Liver (tissue), 9 donors: Measurements from ENCODE around the gene ZFYVE9. TPM values are rescaled to one million over a fixed set of nuclear protein-coding genes. Genes with fewer than 3 reads are reported as not detected.
"Not testable (repeated sequence)": the region's sequence is repeated elsewhere in the genome, so short reads cannot be mapped to it uniquely, and the experiment has no call there.

Source experiments
- DNase-seq: peaks from one replicate; pipeline ENCODE4 v3.0.0-alpha.2; 2017; ENCODE audit warnings: low spot score
- H3K27ac ChIP-seq, 2 donors: one replicate each; pipeline ENCODE4 v1.7.0; 2013; ENCODE audit warnings: inconsistent platforms in 2 of 2, low read length in 2 of 2, control low read depth in 1 of 2, low read depth in 1 of 2, mild to moderate bottlenecking in 1 of 2
- H3K27me3 ChIP-seq, 4 donors: one replicate each; pipeline versions ENCODE4 v1.6.1 to v1.7.0; 2013; ENCODE audit warnings: low read length in 3 of 4, inconsistent platforms in 1 of 4, mild to moderate bottlenecking in 1 of 4, moderate library complexity in 1 of 4; ENCODE audit not compliant: control insufficient read depth in 4 of 4, insufficient read depth in 4 of 4
- H3K36me3 ChIP-seq, 4 donors: one replicate each; pipeline versions ENCODE4 v1.6.1 to v1.7.0; 2013; ENCODE audit warnings: low read length in 3 of 4, mild to moderate bottlenecking in 3 of 4, low read depth in 1 of 4, moderate library complexity in 1 of 4; ENCODE audit not compliant: control insufficient read depth in 4 of 4, insufficient read depth in 3 of 4
- H3K4me1 ChIP-seq, 4 donors: one replicate each; pipeline versions ENCODE4 v1.6.1 to v1.7.0; 2013; ENCODE audit warnings: low read length in 3 of 4, mild to moderate bottlenecking in 3 of 4, moderate library complexity in 1 of 4; ENCODE audit not compliant: control insufficient read depth in 4 of 4, insufficient read depth in 4 of 4
- H3K4me3 ChIP-seq, 3 donors: one replicate each; pipeline versions ENCODE4 v1.6.1 to v1.7.0; 2013; ENCODE audit warnings: low read length in 3 of 3, control low read depth in 1 of 3, low read depth in 1 of 3, mild to moderate bottlenecking in 1 of 3
- H3K9ac ChIP-seq, 2 donors: one replicate each; pipeline ENCODE4 v1.7.0; 2013; ENCODE audit warnings: low read length in 2 of 2, mild to moderate bottlenecking in 2 of 2, moderate library complexity in 2 of 2, control low read depth in 1 of 2, low read depth in 1 of 2
- H3K9me3 ChIP-seq, 4 donors: one replicate each; pipeline versions ENCODE4 v1.6.1 to v1.7.0; 2013; ENCODE audit warnings: low read length in 3 of 4; ENCODE audit not compliant: control insufficient read depth in 4 of 4
- EGR1 ChIP-seq, 2 donors: IDR thresholded peaks; 2 replicates each; pipeline ENCODE4 v1.6.1; 2016 to 2018; ENCODE audit warnings: antibody characterized with exemption in 2 of 2, low read depth in 2 of 2
- FOXA1 ChIP-seq: IDR thresholded peaks from 2 replicates; pipeline ENCODE4 v1.6.1; 2016; ENCODE audit warnings: antibody characterized with exemption
- FOXA2 ChIP-seq: IDR thresholded peaks from 2 replicates; pipeline ENCODE4 v1.6.1; 2016; ENCODE audit warnings: antibody characterized with exemption
- GABPA ChIP-seq, 2 donors: IDR thresholded peaks in 1 of 2; conservative IDR thresholded peaks in 1 of 2; 2 replicates each; pipeline ENCODE4 v1.6.1; 2016; ENCODE audit warnings: antibody characterized with exemption in 2 of 2, mild to moderate bottlenecking in 1 of 2, moderate library complexity in 1 of 2
- HNF4G ChIP-seq: IDR thresholded peaks from 2 replicates; pipeline ENCODE4 v1.6.1; 2016; ENCODE audit warnings: antibody characterized with exemption
- NR2F2 ChIP-seq: IDR thresholded peaks from 2 replicates; pipeline ENCODE4 v1.6.1; 2016; ENCODE audit warnings: antibody characterized with exemption
- RAD21 ChIP-seq, 2 donors: IDR thresholded peaks; 2 replicates each; pipeline ENCODE4 v1.6.1; 2016; ENCODE audit warnings: antibody characterized with exemption in 2 of 2, mild to moderate bottlenecking in 2 of 2
- WGBS: extraction: QIAGEN DNeasy Blood & Tissue Kit; methylation state at CpG from one replicate; pipeline ENCODE4 v1.1.7; 2013; 5-methylcytosine and 5-hydroxymethylcytosine counted together
- polyA plus RNA-seq, 2 donors: library from polyadenylated mRNA; stranded (reverse) in 1 of 2; unstranded in 1 of 2; fragments of 200-250 nt in 1 of 2; fragments of >200 nt in 1 of 2; fragmentation: Nextera tagmentation in 1 of 2; extraction: Ambion mirVana in 1 of 2; gene quantifications; one replicate each; pipeline versions ENCODE4 v1.2.1 to v1.2.3, GENCODE V29; 2013 to 2015
- total RNA-seq, 2 donors: library from RNA; depleted of rRNA; stranded (reverse); fragments of >200 nt; gene quantifications; one replicate each; pipeline ENCODE4 v1.2.3, GENCODE V29; 2014
- TF ChIP-seq, protein P1 (sequence below): IDR thresholded peaks from 2 replicates; pipeline ENCODE4 v1.6.1; 2016; ENCODE audit warnings: antibody characterized with exemption, mild to moderate bottlenecking
- TF ChIP-seq, protein P2 (sequence below): IDR thresholded peaks from 2 replicates; pipeline ENCODE4 v1.6.1; 2016; ENCODE audit warnings: antibody characterized with exemption
- TF ChIP-seq, protein P3 (sequence below): IDR thresholded peaks from 2 replicates; pipeline ENCODE4 v1.6.1; 2016; ENCODE audit warnings: antibody characterized with exemption
- donor health status: healthy.
- donor health status: healthy.
- donor health status: healthy.
- donor health status: healthy.
- donor health status: healthy.

The ZFYVE9 gene
- total and polyA plus RNA-seq, 4 donors: 3.8 to 20.9 (median 7.7) TPM

DNA sequence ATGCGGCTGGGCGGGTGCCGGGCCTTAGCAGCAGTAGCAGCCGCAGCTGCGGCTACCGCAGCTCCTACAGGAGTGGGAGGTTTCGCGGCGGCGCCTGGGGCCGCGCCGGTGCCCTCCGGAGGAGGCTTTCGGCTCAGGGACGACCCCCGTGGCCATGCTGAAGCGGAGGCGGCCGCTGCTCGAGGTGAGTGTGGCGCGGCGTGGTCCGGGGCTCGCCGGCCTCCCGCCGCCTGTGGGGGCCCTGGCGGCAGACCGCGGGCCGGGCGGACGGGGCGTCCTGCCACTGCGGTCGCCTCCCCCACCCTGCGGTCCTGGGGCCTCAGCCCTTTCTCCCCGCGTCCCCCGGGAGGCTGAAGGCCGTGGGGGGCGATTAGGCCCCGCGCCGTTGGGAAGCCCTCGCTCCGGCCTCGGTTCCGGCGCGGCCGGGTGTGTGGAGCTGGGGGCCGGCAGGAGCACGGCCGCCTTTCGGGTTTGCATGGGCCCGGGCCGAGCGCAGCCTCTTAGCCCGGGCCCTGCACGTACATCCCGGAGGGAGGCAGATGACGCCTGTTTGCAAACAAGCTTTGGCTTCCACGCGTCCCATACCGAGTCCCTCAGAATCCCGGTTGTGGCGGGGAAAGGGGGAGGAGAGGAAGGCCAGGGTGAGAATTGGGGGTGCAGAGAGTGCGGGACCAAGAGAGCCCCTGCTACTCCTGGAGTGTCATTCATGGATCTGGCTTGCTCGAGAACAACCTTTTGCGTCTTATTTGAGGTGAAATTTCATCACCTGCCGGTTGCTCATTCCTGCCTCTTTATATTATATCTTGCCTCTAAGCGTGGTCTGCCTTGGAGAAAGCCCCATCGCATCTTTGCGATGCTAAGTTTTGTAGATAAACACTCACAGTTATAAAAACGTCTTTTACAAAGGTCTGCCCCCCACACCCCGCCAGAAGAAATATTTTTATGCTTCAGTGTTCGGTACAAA is 613 bp downstream of the ZFYVE9 start (continued):
- no peak for TF ChIP-seq EGR1 (IDR thresholded peaks at IDR 0.05; ENCODE audit: low read depth in 2 of 2)
- TF ChIP-seq, protein P1, sequence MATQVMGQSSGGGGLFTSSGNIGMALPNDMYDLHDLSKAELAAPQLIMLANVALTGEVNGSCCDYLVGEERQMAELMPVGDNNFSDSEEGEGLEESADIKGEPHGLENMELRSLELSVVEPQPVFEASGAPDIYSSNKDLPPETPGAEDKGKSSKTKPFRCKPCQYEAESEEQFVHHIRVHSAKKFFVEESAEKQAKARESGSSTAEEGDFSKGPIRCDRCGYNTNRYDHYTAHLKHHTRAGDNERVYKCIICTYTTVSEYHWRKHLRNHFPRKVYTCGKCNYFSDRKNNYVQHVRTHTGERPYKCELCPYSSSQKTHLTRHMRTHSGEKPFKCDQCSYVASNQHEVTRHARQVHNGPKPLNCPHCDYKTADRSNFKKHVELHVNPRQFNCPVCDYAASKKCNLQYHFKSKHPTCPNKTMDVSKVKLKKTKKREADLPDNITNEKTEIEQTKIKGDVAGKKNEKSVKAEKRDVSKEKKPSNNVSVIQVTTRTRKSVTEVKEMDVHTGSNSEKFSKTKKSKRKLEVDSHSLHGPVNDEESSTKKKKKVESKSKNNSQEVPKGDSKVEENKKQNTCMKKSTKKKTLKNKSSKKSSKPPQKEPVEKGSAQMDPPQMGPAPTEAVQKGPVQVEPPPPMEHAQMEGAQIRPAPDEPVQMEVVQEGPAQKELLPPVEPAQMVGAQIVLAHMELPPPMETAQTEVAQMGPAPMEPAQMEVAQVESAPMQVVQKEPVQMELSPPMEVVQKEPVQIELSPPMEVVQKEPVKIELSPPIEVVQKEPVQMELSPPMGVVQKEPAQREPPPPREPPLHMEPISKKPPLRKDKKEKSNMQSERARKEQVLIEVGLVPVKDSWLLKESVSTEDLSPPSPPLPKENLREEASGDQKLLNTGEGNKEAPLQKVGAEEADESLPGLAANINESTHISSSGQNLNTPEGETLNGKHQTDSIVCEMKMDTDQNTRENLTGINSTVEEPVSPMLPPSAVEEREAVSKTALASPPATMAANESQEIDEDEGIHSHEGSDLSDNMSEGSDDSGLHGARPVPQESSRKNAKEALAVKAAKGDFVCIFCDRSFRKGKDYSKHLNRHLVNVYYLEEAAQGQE: no peak

DNA sequence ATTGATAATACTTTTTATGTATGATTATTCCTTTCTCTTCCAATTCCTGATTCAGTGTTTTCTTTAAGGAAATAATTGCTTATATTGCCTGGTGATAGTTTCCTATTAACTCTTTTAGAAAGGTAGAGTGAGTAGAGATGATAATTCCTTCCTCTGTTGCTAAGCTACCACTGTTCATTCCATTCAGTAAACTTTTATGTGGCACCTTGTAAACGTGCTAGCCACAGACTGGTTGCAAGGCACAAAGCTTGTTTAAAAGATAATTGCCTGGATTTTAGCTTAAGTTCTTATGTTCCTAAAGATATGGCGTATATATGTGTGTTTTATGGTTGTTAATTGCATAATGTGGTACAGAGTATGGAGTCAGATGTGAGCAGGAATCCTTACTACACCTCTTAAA is 3.2 kb downstream of the ZFYVE9 start:
- WGBS: 78% methylated on average over 2 of the region's 2 CpGs
- DNase-seq: no peak
- Histone ChIP-seq H3K9ac (no peak overlapping the region), H3K4me1 (peaks cover 3 to 11% (median 8%) of the 10 kb centered on the region in 4 donors), H3K27ac (no peak overlapping the region), H3K36me3 (no peaks in the 10 kb centered on the region), H3K9me3 (no peaks in the 10 kb centered on the region), H3K4me3 (no peak overlapping the region), H3K27me3 (no peaks in the 10 kb centered on the region)
- TF ChIP-seq, protein P2, sequence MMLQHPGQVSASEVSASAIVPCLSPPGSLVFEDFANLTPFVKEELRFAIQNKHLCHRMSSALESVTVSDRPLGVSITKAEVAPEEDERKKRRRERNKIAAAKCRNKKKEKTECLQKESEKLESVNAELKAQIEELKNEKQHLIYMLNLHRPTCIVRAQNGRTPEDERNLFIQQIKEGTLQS: no peak
- TF ChIP-seq, protein P3, sequence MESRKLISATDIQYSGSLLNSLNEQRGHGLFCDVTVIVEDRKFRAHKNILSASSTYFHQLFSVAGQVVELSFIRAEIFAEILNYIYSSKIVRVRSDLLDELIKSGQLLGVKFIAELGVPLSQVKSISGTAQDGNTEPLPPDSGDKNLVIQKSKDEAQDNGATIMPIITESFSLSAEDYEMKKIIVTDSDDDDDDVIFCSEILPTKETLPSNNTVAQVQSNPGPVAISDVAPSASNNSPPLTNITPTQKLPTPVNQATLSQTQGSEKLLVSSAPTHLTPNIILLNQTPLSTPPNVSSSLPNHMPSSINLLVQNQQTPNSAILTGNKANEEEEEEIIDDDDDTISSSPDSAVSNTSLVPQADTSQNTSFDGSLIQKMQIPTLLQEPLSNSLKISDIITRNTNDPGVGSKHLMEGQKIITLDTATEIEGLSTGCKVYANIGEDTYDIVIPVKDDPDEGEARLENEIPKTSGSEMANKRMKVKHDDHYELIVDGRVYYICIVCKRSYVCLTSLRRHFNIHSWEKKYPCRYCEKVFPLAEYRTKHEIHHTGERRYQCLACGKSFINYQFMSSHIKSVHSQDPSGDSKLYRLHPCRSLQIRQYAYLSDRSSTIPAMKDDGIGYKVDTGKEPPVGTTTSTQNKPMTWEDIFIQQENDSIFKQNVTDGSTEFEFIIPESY: no peak
- TF ChIP-seq RAD21 (IDR thresholded peaks at IDR 0.05) (no peak), HNF4G (no peak), GABPA (IDR thresholded peaks at IDR 0.05 in 1 of 2, conservative IDR thresholded peaks at IDR 0.05 in 1 of 2) (no peak), NR2F2 (no peak), FOXA1 (no peak), FOXA2 (no peak)

DNA sequence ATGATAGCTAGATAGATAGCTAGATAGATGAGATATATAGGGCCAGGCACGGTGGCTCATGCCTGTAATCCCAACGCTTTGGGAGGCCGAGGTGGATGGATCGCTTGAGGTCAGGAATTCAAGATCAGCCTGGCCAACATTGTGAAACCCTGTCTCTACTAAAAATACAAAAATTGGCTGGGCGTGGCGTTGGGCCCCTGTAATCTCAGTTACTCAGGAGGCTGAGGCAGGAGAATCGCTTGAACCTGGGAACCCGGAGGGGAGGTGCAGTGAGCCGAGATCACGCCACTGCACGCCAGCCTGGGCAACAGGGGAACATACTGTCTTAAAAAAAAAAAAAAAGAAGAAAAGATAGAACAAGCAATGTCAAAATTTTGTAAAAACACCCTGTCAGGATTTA is 8.6 kb downstream of the ZFYVE9 start:
- DNase-seq, H3K27me3 ChIP-seq, H3K4me3 ChIP-seq, H3K27ac ChIP-seq, H3K9ac ChIP-seq, H3K4me1 ChIP-seq, H3K36me3 ChIP-seq, H3K9me3 ChIP-seq: not testable (repeated sequence)
- WGBS: 96% methylated on average over 11 of the region's 11 CpGs
